MV-4-11 (cell line): ENCODE measurements around the gene ST6GAL2.
A peak's percentile ranks its signal among the peaks of the same experiment; 100 is the strongest.

Experiments
- DNase-seq: peaks from one replicate; lab custom pipeline; 2025; lab: John Stamatoyannopoulos, UW

ST6GAL2 gene

GRCh38 chr2:106863387-106863786 is 22.6 kb downstream of the ST6GAL2 start:
- DNase-seq: no peak

GRCh38 chr2:106859498-106859897 is 26.5 kb downstream of the ST6GAL2 start:
- no peak for DNase-seq

- DNase-seq: no peak
These were observed 27.2 kb downstream of the ST6GAL2 start for GRCh38 chr2:106858810-106859209.

- DNase-seq: no peak
These were observed 28.0 kb downstream of the ST6GAL2 start for GRCh38 chr2:106857882-106858478.

GRCh38 chr2:106853631-106854030 is 32.3 kb downstream of the ST6GAL2 start:
- DNase-seq: no peak

GRCh38 chr2:106851881-106852501 is 34.0 kb downstream of the ST6GAL2 start:
- no peak for DNase-seq

- DNase-seq: no peak
These were observed 34.7 kb downstream of the ST6GAL2 start for GRCh38 chr2:106851087-106851874.

- no peak for DNase-seq
These were observed 36.7 kb downstream of the ST6GAL2 start for GRCh38 chr2:106849253-106849652.

GRCh38 chr2:106847366-106847765 is 38.6 kb downstream of the ST6GAL2 start:
- DNase-seq: no peak

GRCh38 chr2:106845716-106846115 is 40.3 kb downstream of the ST6GAL2 start:
- no peak for DNase-seq

GRCh38 chr2:106843910-106844250 is 42.1 kb downstream of the ST6GAL2 start:
- no peak for DNase-seq

GRCh38 chr2:106843001-106843909 is 42.7 kb downstream of the ST6GAL2 start:
- no peak for DNase-seq

- DNase-seq: no peak
These were observed 43.9 kb downstream of the ST6GAL2 start for GRCh38 chr2:106841886-106842645.

GRCh38 chr2:106840818-106841217 is 45.1 kb downstream of the ST6GAL2 start:
- DNase-seq: no peak

- DNase-seq: no peak
These were observed 45.9 kb downstream of the ST6GAL2 start for GRCh38 chr2:106839849-106840595.

GRCh38 chr2:106833256-106833655 is 52.7 kb downstream of the ST6GAL2 start:
- DNase-seq: no peak

- DNase-seq: no peak
These were observed 54.0 kb downstream of the ST6GAL2 start for GRCh38 chr2:106831816-106832569.

GRCh38 chr2:106831241-106831640 is 54.7 kb downstream of the ST6GAL2 start:
- no peak for DNase-seq

GRCh38 chr2:106830191-106830590 is 55.8 kb downstream of the ST6GAL2 start:
- peak; percentile 1 for DNase-seq

GRCh38 chr2:106828119-106828518 is 57.8 kb downstream of the ST6GAL2 start:
- DNase-seq: no peak
